WTC11 (cell line): Measurements from ENCODE around the gene FHOD3. TPM values are rescaled to one million over a fixed set of nuclear protein-coding genes. Genes with fewer than 3 reads are reported as not detected.

Source experiments
- ATAC-seq: fragments of 200-7000 bp; cut with Tn5 transposase; 2 replicates; pipeline ENCODE4 v1.10.0; 2021; ENCODE audit warnings: mild to moderate bottlenecking, moderate library complexity
- CTCF ChIA-PET: fragments of 300-600 bp; sonication (Branson Sonifier 250); formaldehyde crosslinking; loops from one replicate; lab custom pipeline; 2021; ENCODE audit warnings: antibody characterized with exemption; lab: Charles Lee
- POLR2A ChIA-PET: fragments of 350-600 bp; sonication (Branson Sonifier 250); formaldehyde crosslinking; loops from one replicate; lab custom pipeline; 2021; ENCODE audit warnings: antibody characterized with exemption; lab: Charles Lee
- DNase-seq: peaks from one replicate; pipeline ENCODE4 v3.0.0; 2021; ENCODE audit warnings: low spot score
- H3K27ac Mint-ChIP-seq: 2 replicates; pipeline ENCODE4 v1.8.0; 2021; ENCODE audit warnings: mixed read lengths
- H3K27me3 Mint-ChIP-seq: 2 replicates; pipeline ENCODE4 v1.8.0; 2021; ENCODE audit warnings: low read depth, mild to moderate bottlenecking, moderate library complexity, mixed read lengths
- H3K36me3 Mint-ChIP-seq: 2 replicates; pipeline ENCODE4 v1.8.0; 2021; ENCODE audit warnings: mixed read lengths
- H3K4me1 Mint-ChIP-seq: 2 replicates; pipeline ENCODE4 v1.8.0; 2022; ENCODE audit warnings: mixed read lengths
- H3K4me3 Mint-ChIP-seq: 2 replicates; pipeline ENCODE4 v1.8.0; 2021; ENCODE audit warnings: mild to moderate bottlenecking, moderate library complexity, mixed read lengths
- H3K9me3 Mint-ChIP-seq: 2 replicates; pipeline ENCODE4 v1.8.0; 2021; ENCODE audit warnings: mixed read lengths
- E2F5 ChIP-seq: sonication (generic); formaldehyde crosslinking; IDR thresholded peaks from 2 replicates; pipeline ENCODE4 v1.8.1; 2022; ENCODE audit warnings: mild to moderate bottlenecking, moderate library complexity, missing genetic modification reagents
- ELF4 ChIP-seq: sonication (generic); formaldehyde crosslinking; IDR thresholded peaks from 2 replicates; pipeline ENCODE4 v1.8.1; 2022; ENCODE audit warnings: low read depth, mild to moderate bottlenecking, moderate library complexity, missing genetic modification reagents
- FOXK1 ChIP-seq: sonication (generic); formaldehyde crosslinking; IDR thresholded peaks from 2 replicates; pipeline ENCODE4 v1.8.0; 2022; ENCODE audit warnings: mild to moderate bottlenecking, moderate library complexity, missing genetic modification reagents
- FOXP1 ChIP-seq: sonication (generic); formaldehyde crosslinking; IDR thresholded peaks from 2 replicates; pipeline ENCODE4 v1.8.0; 2022; ENCODE audit warnings: missing genetic modification reagents, mild to moderate bottlenecking, moderate library complexity, borderline replicate concordance
- GABPB1 ChIP-seq: sonication (generic); formaldehyde crosslinking; IDR thresholded peaks from 2 replicates; pipeline ENCODE4 v1.8.1; 2023; ENCODE audit warnings: mild to moderate bottlenecking, missing genetic modification reagents
- GTF2I ChIP-seq: fragments of 250-450 bp; sonication (Bioruptor Pico); conservative IDR thresholded peaks from 2 replicates; pipeline ENCODE4 v1.4.0; 2021; ENCODE audit warnings: mild to moderate bottlenecking
- IRF2 ChIP-seq: sonication (generic); formaldehyde crosslinking; IDR thresholded peaks from 2 replicates; pipeline ENCODE4 v1.8.0; 2022; ENCODE audit warnings: low read depth, missing genetic modification reagents, borderline replicate concordance
- MXD4 ChIP-seq: fragments of 250-450 bp; sonication (Bioruptor Pico); IDR thresholded peaks from 2 replicates; pipeline ENCODE4 v1.8.0; 2021; ENCODE audit warnings: mild to moderate bottlenecking, moderate library complexity, borderline replicate concordance
- NR1H2 ChIP-seq: sonication (generic); formaldehyde crosslinking; IDR thresholded peaks from 2 replicates; pipeline ENCODE4 v1.9.0; 2021; ENCODE audit warnings: mild to moderate bottlenecking, moderate library complexity, missing genetic modification reagents
- NR2C2 ChIP-seq: sonication (generic); formaldehyde crosslinking; IDR thresholded peaks from 2 replicates; pipeline ENCODE4 v1.8.0; 2022; ENCODE audit warnings: mild to moderate bottlenecking, missing genetic modification reagents
- OVOL2 ChIP-seq: fragments of 250-450 bp; sonication (Bioruptor Pico); IDR thresholded peaks from 2 replicates; pipeline ENCODE4 v1.9.0; 2021; ENCODE audit warnings: mild to moderate bottlenecking, borderline replicate concordance
- PREB ChIP-seq: sonication (generic); formaldehyde crosslinking; IDR thresholded peaks from 2 replicates; pipeline ENCODE4 v1.8.1; 2022; ENCODE audit warnings: mild to moderate bottlenecking, missing genetic modification reagents, moderate library complexity, borderline replicate concordance
- RELA ChIP-seq: sonication (generic); formaldehyde crosslinking; IDR thresholded peaks from 2 replicates; pipeline ENCODE4 v1.8.1; 2022; ENCODE audit warnings: missing genetic modification reagents, mild to moderate bottlenecking, borderline replicate concordance
- TP53 ChIP-seq: sonication (generic); formaldehyde crosslinking; IDR thresholded peaks from 2 replicates; pipeline ENCODE4 v1.8.1; 2023; ENCODE audit warnings: mild to moderate bottlenecking, missing genetic modification reagents
- ZBTB43 ChIP-seq: sonication (generic); formaldehyde crosslinking; IDR thresholded peaks from 2 replicates; pipeline ENCODE4 v1.8.1; 2023; ENCODE audit warnings: mild to moderate bottlenecking, missing genetic modification reagents
- ZMAT4 ChIP-seq: fragments of 250-450 bp; sonication (Bioruptor Pico); IDR thresholded peaks from 2 replicates; pipeline ENCODE4 v1.9.0; 2021; ENCODE audit warnings: mild to moderate bottlenecking
- ZNF219 ChIP-seq: sonication (generic); formaldehyde crosslinking; IDR thresholded peaks from 2 replicates; pipeline ENCODE4 v1.8.0; 2023; ENCODE audit warnings: missing genetic modification reagents, mild to moderate bottlenecking, borderline replicate concordance
- ZNF317 ChIP-seq: sonication (generic); formaldehyde crosslinking; IDR thresholded peaks from 2 replicates; pipeline ENCODE4 v1.8.1; 2023; ENCODE audit warnings: low read depth, mild to moderate bottlenecking, moderate library complexity, missing genetic modification reagents, borderline replicate concordance
- total RNA-seq: library from RNA; stranded (reverse); gene quantifications from 3 replicates; pipeline ENCODE4 v1.2.3, GENCODE V29; 2021
- TF ChIP-seq, protein P1 (sequence below): fragments of 200-600 bp; IDR thresholded peaks from 2 replicates; pipeline ENCODE4 v1.8.0; 2022; ENCODE audit warnings: antibody characterized with exemption

Gene FHOD3
- total RNA-seq, 1 experiment from 2014 or later: 3.8 TPM

GRCh38 chr18:36406805-36407204, 109.3 kb downstream of the FHOD3 start:
- no peak for DNase-seq
- H3K4me1 Mint-ChIP-seq: peaks cover 15% of the 10 kb centered on the region
- no peak overlapping the region for H3K27ac Mint-ChIP-seq
- POLR2A ChIA-PET: no interaction called here
- no peak for ATAC-seq
- TF ChIP-seq GABPB1 (no peak), ZNF317 (CRISPR knock-in tag) (no peak), RELA (CRISPR knock-in tag) (no peak), FOXP1 (no peak), MXD4 (CRISPR knock-in tag) (no peak), OVOL2 (CRISPR knock-in tag) (no peak), ZMAT4 (CRISPR knock-in tag) (no peak), ZNF219 (CRISPR knock-in tag) (no peak), NR2C2 (CRISPR knock-in tag) (no peak), FOXK1 (no peak), PREB (CRISPR knock-in tag) (no peak), NR1H2 (no peak), IRF2 (CRISPR knock-in tag) (no peak), ZBTB43 (CRISPR knock-in tag) (no peak), GTF2I (CRISPR knock-in tag) (no peak), ELF4 (CRISPR knock-in tag) (no peak), E2F5 (CRISPR knock-in tag) (no peak)
- TF ChIP-seq, protein P1, sequence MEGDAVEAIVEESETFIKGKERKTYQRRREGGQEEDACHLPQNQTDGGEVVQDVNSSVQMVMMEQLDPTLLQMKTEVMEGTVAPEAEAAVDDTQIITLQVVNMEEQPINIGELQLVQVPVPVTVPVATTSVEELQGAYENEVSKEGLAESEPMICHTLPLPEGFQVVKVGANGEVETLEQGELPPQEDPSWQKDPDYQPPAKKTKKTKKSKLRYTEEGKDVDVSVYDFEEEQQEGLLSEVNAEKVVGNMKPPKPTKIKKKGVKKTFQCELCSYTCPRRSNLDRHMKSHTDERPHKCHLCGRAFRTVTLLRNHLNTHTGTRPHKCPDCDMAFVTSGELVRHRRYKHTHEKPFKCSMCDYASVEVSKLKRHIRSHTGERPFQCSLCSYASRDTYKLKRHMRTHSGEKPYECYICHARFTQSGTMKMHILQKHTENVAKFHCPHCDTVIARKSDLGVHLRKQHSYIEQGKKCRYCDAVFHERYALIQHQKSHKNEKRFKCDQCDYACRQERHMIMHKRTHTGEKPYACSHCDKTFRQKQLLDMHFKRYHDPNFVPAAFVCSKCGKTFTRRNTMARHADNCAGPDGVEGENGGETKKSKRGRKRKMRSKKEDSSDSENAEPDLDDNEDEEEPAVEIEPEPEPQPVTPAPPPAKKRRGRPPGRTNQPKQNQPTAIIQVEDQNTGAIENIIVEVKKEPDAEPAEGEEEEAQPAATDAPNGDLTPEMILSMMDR: no peak
- TF ChIP-seq, all 79 proteins: peak for 0
- Mint-ChIP-seq H3K9me3 (peaks cover under 1% of the 10 kb centered on the region; the same call in 1 of the 2 replicates), H3K27me3 (no peaks in the 10 kb centered on the region), H3K4me3 (no peak overlapping the region), H3K36me3 (no peaks in the 10 kb centered on the region)
- CTCF ChIA-PET: interaction anchor here (1.0 to 1.2 kb wide), 2 partner anchors 32 to 311 kb away, joined by 3 read pairs; no protein-coding TSS in a partner anchor

DNA sequence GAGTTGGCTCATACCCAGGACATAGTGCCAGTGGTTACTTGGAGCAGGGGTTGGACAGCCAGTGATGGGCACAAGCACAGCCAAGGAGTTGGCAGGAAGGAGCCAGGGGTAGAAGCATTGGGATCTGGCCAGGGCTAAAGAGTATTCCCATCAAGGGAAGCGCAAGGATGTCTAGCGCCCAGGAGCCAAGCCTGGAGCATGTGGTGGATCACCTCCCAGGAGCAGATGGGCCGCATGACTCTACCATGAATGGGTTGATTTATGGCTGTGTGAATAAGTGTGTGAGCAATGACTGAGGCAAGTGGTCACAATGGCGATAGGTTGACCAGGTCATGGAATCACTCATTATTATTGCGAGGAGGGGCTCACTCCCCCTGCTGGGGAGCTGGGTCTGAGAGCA, 111.1 kb downstream of the FHOD3 start:
- DNase-seq (no peak), ATAC-seq (no peak)
- Mint-ChIP-seq H3K4me3 (no peak overlapping the region), H3K9me3 (peaks cover 4% of the 10 kb centered on the region; the same call in 1 of the 2 replicates), H3K36me3 (no peaks in the 10 kb centered on the region), H3K27ac (no peak overlapping the region), H3K27me3 (no peaks in the 10 kb centered on the region), H3K4me1 (peaks cover 9% of the 10 kb centered on the region)
- ChIA-PET POLR2A (no interaction called here), CTCF (interaction anchor here (1.1 to 2.4 kb wide), 3 partner anchors 9 to 111 kb away, joined by 3 to 8 read pairs (median 4); partner anchors contain the start of gene FHOD3)
- no peak for TF ChIP-seq TP53 (CRISPR knock-in tag)
